Muscle of back (tissue), 11 donors: ENCODE measurements around the gene TMEM82. TPM values are rescaled to one million over a fixed set of nuclear protein-coding genes. Genes with fewer than 3 reads are reported as not detected.

Source experiments
- DNase-seq, 3 donors: peaks; one replicate each; pipeline versions ENCODE4 v3.0.0 to v3.0.0-alpha.2; 2013
- polyA plus RNA-seq, 10 donors: library from polyadenylated mRNA; unstranded; fragments of 120-200 nt; gene quantifications; one replicate each; pipeline ENCODE4 v1.2.1, GENCODE V29; 2013; ENCODE audit not compliant: insufficient read length in 10 of 10

TMEM82 gene
- polyA plus RNA-seq, 10 donors = not detected

- DNase-seq = no peak
Measured at GRCh38 chr1:15735304-15736037, 6.8 kb upstream of the TMEM82 start.

GRCh38 chr1:15736038-15736891 lies 6.0 kb upstream of the TMEM82 start, which contains the start of gene SLC25A34:
SLC25A34 (plus strand) TSS chr1:15736258; CDS start chr1:15736486, 228 bp downstream.
- DNase-seq = peak; percentile 71 to 77 (median 71)

GRCh38 chr1:15736892-15737261 lies 5.4 kb upstream of the TMEM82 start:
- no peak for DNase-seq

- no peak for DNase-seq
Measured at GRCh38 chr1:15737324-15738319, 4.7 kb upstream of the TMEM82 start.

- no peak for DNase-seq
Measured at GRCh38 chr1:15738416-15739113, 3.7 kb upstream of the TMEM82 start.

GRCh38 chr1:15739259-15739658 lies 3.0 kb upstream of the TMEM82 start:
- DNase-seq = no peak

GRCh38 chr1:15739745-15740144 lies 2.6 kb upstream of the TMEM82 start:
- no peak for DNase-seq

GRCh38 chr1:15740924-15741850 lies 1.1 kb upstream of the TMEM82 start:
- DNase-seq = peak in 2 of 3 donors; percentile 44 to 70

GRCh38 chr1:15744122-15744679 lies 1.9 kb downstream of the TMEM82 start:
- DNase-seq = no peak

- no peak for DNase-seq
Measured at GRCh38 chr1:15747378-15747777, 5.1 kb downstream of the TMEM82 start.

GRCh38 chr1:15748264-15748663 lies 6.0 kb downstream of the TMEM82 start:
- DNase-seq = no peak

- DNase-seq = no peak
Measured at GRCh38 chr1:15748690-15749398, 6.5 kb downstream of the TMEM82 start.

- DNase-seq = no peak
Measured at GRCh38 chr1:15749399-15750291, 7.3 kb downstream of the TMEM82 start.

- no peak for DNase-seq
Measured at GRCh38 chr1:15750924-15751323, 8.6 kb downstream of the TMEM82 start.

- no peak for DNase-seq
Measured at GRCh38 chr1:15751717-15752116, 9.4 kb downstream of the TMEM82 start.

GRCh38 chr1:15753776-15754175 lies 11.5 kb downstream of the TMEM82 start:
- DNase-seq = no peak

GRCh38 chr1:15755021-15755645 lies 12.8 kb downstream of the TMEM82 start:
- DNase-seq = no peak
